IPS DF 19.7 (cell line): Measurements from ENCODE around the gene EIF2AK2.

ENCODE experiments used
- DNase-seq: peaks from one replicate; pipeline ENCODE4 v3.0.0-alpha.2; 2013; ENCODE audit warnings: low read depth, low spot score

Gene EIF2AK2

GRCh38 chr2:37171624-37171950 lies 14.8 kb upstream of the EIF2AK2 start:
- no peak for DNase-seq

- no peak for DNase-seq
Observed at GRCh38 chr2:37168217-37168981, 11.6 kb upstream of the EIF2AK2 start.

DNA sequence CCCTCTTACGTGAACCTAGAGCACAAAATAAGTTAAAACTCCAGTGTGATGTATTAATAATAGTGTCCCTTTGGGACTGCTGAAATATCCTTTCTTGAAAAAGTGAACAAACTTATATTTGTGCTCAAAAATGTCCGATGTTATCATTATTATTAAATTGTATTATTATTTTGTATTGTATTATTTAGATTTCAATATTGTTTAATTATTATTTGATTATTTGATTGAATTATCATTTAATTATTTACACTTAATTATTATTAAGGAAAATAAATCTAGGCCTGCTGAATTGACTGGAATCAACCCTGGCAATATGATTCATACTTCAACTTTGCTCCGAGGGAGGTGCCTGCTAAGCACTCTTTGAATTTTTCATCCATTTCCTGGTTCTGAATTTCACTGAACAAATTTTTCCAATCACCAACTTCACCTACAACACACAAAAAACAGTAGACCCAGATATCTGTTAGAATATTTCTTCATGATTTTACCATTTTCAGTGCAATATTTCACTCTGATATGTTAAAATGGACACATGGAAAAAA lies 10.9 kb upstream of the EIF2AK2 start:
- no peak for DNase-seq

- no peak for DNase-seq
Observed at GRCh38 chr2:37164757-37165156, 8.0 kb upstream of the EIF2AK2 start.

GRCh38 chr2:37156071-37156856 lies 516 bp downstream of the EIF2AK2 start:
- no peak for DNase-seq

DNA sequence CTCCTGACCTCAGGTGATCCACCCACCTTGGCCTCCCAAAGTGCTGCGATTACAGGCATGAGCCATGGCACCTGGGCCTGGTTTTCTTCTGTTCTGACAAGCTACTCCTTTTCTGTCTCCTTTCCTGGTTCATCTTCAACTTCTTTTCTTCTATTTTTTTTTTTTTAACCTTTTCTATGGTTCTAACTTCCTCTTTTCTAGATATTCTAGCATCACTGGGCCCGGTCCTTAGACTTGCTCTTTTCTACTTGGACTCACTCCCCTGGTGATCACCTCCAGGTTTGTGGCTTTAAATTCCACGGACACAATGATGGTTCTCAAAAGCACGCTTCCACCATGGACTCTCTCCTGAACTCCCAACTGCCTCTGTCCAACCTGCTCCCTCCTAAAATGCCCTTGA lies 2.0 kb downstream of the EIF2AK2 start:
- DNase-seq, result no peak

- no peak for DNase-seq
Observed at GRCh38 chr2:37153224-37153623, 3.6 kb downstream of the EIF2AK2 start.

GRCh38 chr2:37149626-37150322 lies 7.0 kb downstream of the EIF2AK2 start:
- no peak for DNase-seq

- DNase-seq, result no peak
Observed at GRCh38 chr2:37148325-37148724, 8.5 kb downstream of the EIF2AK2 start.

DNA sequence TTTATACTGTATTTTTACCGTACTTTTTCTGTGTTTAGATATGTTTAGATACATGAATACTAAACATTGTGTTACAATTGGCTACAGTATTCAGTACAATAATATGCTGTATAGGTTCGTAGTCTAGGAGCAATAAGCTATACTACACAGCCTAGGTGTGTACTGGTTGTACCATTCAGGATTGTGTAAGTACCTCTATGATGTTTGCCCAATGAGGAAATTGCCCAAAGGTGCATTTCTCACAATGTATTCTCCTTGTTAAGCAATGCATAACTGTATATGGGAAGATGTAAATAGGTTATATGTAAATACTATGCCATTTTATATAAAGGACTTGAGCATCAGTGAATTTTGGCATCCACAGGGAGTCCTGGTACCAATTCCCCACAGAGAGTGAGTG lies 10.7 kb downstream of the EIF2AK2 start:
- DNase-seq, result no peak

DNA sequence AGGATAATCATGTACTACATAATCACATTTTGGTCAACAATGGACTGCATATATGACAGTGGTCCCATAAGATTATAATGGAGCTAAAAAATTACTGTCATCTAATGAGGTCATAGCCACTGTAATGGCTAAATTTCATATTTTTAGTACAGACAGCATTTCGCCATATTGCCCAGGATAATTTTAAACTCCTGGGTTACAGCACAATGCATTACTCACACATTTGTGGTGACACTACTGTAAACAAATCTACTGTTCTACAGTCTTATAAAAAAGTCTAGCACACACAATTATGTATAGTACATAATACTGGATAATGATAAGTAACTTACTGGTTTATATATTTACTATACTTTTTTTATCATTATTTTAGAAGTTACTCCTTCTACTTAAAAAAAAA lies 12.8 kb downstream of the EIF2AK2 start:
- no peak for DNase-seq

DNA sequence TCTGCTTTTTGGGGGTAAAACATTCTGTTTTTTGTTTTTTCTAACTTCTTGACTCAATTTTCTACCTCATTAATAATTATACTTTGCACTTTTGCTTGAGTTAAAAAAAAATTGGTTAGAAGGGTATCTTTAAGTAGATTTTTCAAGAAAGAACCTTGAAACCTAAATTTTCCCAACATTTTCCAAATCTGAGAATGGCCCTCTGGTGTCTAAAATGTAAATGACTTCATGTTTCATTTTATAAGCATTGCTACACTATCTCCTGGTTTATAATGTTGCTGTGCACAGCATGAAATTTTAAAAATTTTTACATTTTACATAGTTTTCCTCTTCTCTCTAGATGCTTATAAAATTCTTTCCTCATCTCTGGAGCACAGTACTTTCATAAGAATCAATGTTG lies 14.2 kb downstream of the EIF2AK2 start:
- no peak for DNase-seq

DNA sequence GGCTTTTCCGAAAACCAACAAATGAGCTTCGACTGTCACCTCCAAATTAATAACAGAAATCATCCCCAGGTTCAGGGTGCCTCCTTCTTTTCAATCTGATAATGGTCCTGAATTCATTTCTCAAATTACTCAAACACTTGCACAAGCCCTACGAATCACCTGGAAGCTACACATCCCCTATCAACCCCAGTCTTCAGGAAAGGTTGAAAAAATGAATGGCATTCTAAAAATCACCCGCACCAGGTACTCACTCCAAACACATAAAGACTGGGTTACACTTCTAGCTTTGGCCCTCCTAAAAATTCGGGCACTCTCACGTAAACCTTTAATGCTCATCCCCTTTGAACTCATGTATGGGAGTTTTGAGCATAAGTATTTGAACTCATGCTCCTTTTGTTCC lies 23.9 kb downstream of the EIF2AK2 start:
- no peak for DNase-seq

DNA sequence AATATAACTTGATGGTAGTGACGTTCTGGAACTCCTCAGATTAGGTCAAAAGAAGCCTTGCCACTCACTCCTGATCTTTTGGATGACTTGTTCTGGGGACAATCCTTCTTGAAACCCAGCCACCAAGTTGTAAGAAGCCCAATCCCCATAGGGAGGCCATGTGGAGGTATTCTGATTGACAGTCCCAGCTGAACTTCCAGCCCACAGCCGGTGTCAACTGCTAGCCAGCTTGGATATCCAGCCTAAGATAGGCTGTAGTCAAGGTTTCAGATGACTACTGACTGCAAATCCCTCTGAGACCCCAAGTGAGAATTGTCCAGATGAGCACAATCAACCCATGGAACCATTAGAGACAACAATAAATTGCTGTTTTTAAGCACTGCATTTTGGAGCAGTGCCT lies 31.4 kb downstream of the EIF2AK2 start:
- DNase-seq, result no peak

GRCh38 chr2:37119157-37119556 lies 37.6 kb downstream of the EIF2AK2 start:
- DNase-seq, result no peak

- DNase-seq, result no peak
Observed at GRCh38 chr2:37117566-37117965, 39.2 kb downstream of the EIF2AK2 start.

- DNase-seq, result no peak
Observed at GRCh38 chr2:37111958-37112357, 44.8 kb downstream of the EIF2AK2 start.

- DNase-seq, result no peak
Observed at GRCh38 chr2:37110306-37111212, 46.2 kb downstream of the EIF2AK2 start.

DNA sequence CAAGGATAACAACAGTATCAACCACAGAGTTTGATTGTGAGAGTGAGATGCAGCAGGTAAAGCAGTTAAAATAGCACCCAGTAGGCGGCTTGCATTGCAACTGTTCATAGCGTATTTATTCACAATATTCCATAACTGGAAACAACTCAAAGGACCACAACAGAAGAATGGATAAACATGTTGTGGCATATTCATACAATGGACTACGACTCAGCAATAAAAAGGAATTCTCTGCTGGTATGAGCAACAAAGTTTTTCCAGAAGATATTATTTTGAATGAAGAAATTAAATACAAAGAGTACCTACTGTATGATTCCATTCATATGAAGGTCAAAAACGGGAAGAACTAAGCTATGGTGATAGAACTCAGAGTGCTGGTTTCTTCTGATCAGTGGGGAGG lies 47.3 kb downstream of the EIF2AK2 start:
- no peak for DNase-seq

- no peak for DNase-seq
Observed at GRCh38 chr2:37105150-37105549, 51.6 kb downstream of the EIF2AK2 start.

DNA sequence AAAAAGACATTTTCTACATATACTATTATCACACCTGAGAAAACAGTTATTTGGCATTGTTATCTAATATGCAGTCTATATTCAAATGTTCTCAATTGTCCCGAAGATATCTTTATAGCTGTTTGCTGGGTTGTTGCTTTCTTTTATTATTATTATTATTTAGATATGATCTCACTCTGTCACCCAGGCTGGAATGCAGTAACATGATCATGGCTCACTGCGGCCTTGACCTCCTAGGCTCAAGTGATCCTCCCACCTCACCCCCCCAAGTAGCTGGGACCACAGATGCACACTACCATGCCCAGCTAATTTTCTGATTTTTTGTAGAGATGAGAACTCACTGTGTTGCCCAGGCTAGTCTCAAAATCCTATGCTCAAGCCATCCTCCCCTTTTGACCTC lies 52.6 kb downstream of the EIF2AK2 start:
- DNase-seq, result no peak
